Measurements from ENCODE around the gene TMEM52. TPM values are rescaled to one million over a fixed set of nuclear protein-coding genes. Genes with fewer than 3 reads are reported as not detected.
A peak's percentile ranks its signal among the peaks of the same experiment; 100 is the strongest.

Gene TMEM52
- total and polyA plus RNA-seq, 2 of the 13 experiments (the other 11 are each of a cell fraction or from before 2014, with no cell fraction given), result 13.2 to 18.7 TPM

GRCh38 chr1:1948783-1949182 is 29.7 kb upstream of the TMEM52 start:
- intact Hi-C loops (cut with micrococcal nuclease; ENCODE audit: unreplicated experiment), result no loop called here
- TF ChIP-seq ETS1 (CRISPR knock-in tag; IDR thresholded peaks at IDR 0.05) (no peak), GLI4 (CRISPR knock-in tag; IDR thresholded peaks at IDR 0.05; ENCODE audit: borderline replicate concordance) (no peak), ZSCAN29 (CRISPR knock-in tag; conservative IDR thresholded peaks at IDR 0.05) (no peak), PCBP2 (optimal IDR thresholded peaks at IDR 0.05; ENCODE audit: low read depth, low read length, poor library complexity, severe bottlenecking) (peak; percentile 75)
- Histone ChIP-seq H2AFZ (ENCODE audit: low read length) (no peak overlapping the region), H3K4me3 (replicated peaks in 1 of 3; ENCODE audit: insufficient read depth in 1 of 3, low read depth in 2 of 3, low read length in 3 of 3) (no peak overlapping the region), H3K4me1 (ENCODE audit: insufficient read depth, low read length) (peaks cover 45% of the 10 kb centered on the region), H3K4me2 (ENCODE audit: low read depth, low read length) (no peak overlapping the region), H3K9me3 (ENCODE audit: low read length) (no peaks in the 10 kb centered on the region), H3K9ac (ENCODE audit: insufficient read depth, low read depth, low read length) (no peak overlapping the region), H4K20me1 (ENCODE audit: insufficient read depth, low read length) (0 out of 2 replicates have a peak, but pooled peaks cover 3% of the 10 kb centered on the region), H3K27ac (ENCODE audit: extremely low read length, insufficient read depth, low read length) (no peak overlapping the region), H3K36me3 (replicated peaks in 1 of 2; ENCODE audit: control insufficient read depth in 1 of 2, insufficient read depth in 2 of 2, low read length in 2 of 2) (no peaks in the 10 kb centered on the region), H3K27me3 (ENCODE audit: control insufficient read depth in 1 of 2, insufficient read depth in 2 of 2, low read length in 2 of 2) (no peaks in the 10 kb centered on the region), H3K79me2 (ENCODE audit: insufficient read depth, low read length) (peaks cover 3% of the 10 kb centered on the region)
- POLR2A ChIA-PET, result no interaction called here
- in situ Hi-C loops (cut with HindIII; ENCODE audit: extremely low pct_ligation_motif_present, low pct_unique_long_range_greater_than_20kb), result no loop called here
- FAIRE-seq, result no peak
- DNase-seq (ENCODE audit: low spot score), result no peak
- no TSS peak for BruUV-seq (replicated peaks)
- no peak for ATAC-seq
- CTCF ChIA-PET (ENCODE audit: low intra/inter-chr PET ratio, low total read pairs), result no interaction called here
- 70% methylated on average over 1 of the region's 1 CpG for WGBS (ENCODE audit: low lambda C conversion rate)

GRCh38 chr1:1947493-1947892 is 28.4 kb upstream of the TMEM52 start:
- in situ Hi-C loops (cut with HindIII; ENCODE audit: extremely low pct_ligation_motif_present, low pct_unique_long_range_greater_than_20kb), result no loop called here
- Histone ChIP-seq H3K4me2 (ENCODE audit: low read depth, low read length) (no peak overlapping the region), H3K27ac (ENCODE audit: extremely low read length, insufficient read depth, low read length) (no peak overlapping the region), H3K27me3 (ENCODE audit: control insufficient read depth in 1 of 2, insufficient read depth in 2 of 2, low read length in 2 of 2) (no peaks in the 10 kb centered on the region), H3K79me2 (ENCODE audit: insufficient read depth, low read length) (peaks cover 8% of the 10 kb centered on the region), H4K20me1 (ENCODE audit: insufficient read depth, low read length) (0 out of 2 replicates have a peak, but pooled peaks cover 3% of the 10 kb centered on the region), H3K9me3 (ENCODE audit: low read length) (no peaks in the 10 kb centered on the region), H3K36me3 (replicated peaks in 1 of 2; ENCODE audit: control insufficient read depth in 1 of 2, insufficient read depth in 2 of 2, low read length in 2 of 2) (no peaks in the 10 kb centered on the region), H2AFZ (ENCODE audit: low read length) (no peak overlapping the region), H3K4me3 (replicated peaks in 1 of 3; ENCODE audit: insufficient read depth in 1 of 3, low read depth in 2 of 3, low read length in 3 of 3) (no peak overlapping the region), H3K4me1 (ENCODE audit: insufficient read depth, low read length) (peaks cover 54% of the 10 kb centered on the region), H3K9ac (ENCODE audit: insufficient read depth, low read depth, low read length) (no peak overlapping the region)
- CTCF ChIA-PET (ENCODE audit: low intra/inter-chr PET ratio, low total read pairs), result no interaction called here
- BruUV-seq (replicated peaks), result no TSS peak
- FAIRE-seq (no peak), ATAC-seq (no peak), DNase-seq (ENCODE audit: low spot score) (no peak)
- intact Hi-C loops (cut with micrococcal nuclease; ENCODE audit: unreplicated experiment), result no loop called here
- 38% methylated on average over 8 of the region's 14 CpGs for WGBS (ENCODE audit: low lambda C conversion rate)
- POLR2A ChIA-PET, result interaction anchor here (2.2 kb wide), 1 partner anchor 9 kb away, joined by 5 read pairs; no protein-coding TSS in a partner anchor
- TF ChIP-seq AGO2 (optimal IDR thresholded peaks at IDR 0.05; ENCODE audit: low read depth, low read length) (peak; percentile 82), ASH2L (IDR thresholded peaks at IDR 0.05; ENCODE audit: insufficient read length, low read depth, low read length) (no peak), YEATS2 (CRISPR knock-in tag; IDR thresholded peaks at IDR 0.05; ENCODE audit: borderline replicate concordance) (no peak), MBD4 (IDR thresholded peaks at IDR 0.05; ENCODE audit: borderline replicate concordance, low read length) (no peak)
